GM21723 (cell line): ENCODE measurements around the gene ELMO3.

Experiments
- ATAC-seq: cut with Tn5 transposase; IDR thresholded peaks from one replicate; pipeline ENCODE4 v1.9.1; 2021; ENCODE audit warnings: mild to moderate bottlenecking, moderate library complexity; ENCODE audit not compliant: unreplicated experiment

The ELMO3 gene

GRCh38 chr16:67193536-67193935 lies 5.4 kb upstream of the ELMO3 start:
- ATAC-seq, result no peak

- ATAC-seq, result no peak
Observed at GRCh38 chr16:67194260-67194659, 4.7 kb upstream of the ELMO3 start.

DNA sequence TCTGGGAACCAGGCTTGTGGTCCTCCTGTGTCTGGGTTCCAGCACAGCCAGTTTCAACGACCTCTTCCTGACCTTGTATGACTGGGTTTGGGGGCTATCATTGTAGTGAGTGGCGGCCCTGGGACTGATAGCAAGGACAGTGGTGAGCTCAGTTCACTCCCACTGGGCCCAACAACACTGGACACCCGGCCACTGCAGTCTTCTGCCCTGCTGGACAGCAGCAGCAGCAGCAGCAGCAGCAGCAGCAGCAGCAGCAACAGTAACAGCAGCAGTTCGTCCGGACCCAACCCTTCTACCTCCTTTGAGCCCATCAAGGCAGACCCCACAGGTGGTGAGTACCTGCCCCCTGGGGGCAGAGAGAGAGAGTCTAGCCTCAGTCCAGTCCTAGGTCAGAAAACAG lies 3.3 kb upstream of the ELMO3 start:
- no peak for ATAC-seq

- no peak for ATAC-seq
Observed at GRCh38 chr16:67196881-67197280, 2.0 kb upstream of the ELMO3 start.

DNA sequence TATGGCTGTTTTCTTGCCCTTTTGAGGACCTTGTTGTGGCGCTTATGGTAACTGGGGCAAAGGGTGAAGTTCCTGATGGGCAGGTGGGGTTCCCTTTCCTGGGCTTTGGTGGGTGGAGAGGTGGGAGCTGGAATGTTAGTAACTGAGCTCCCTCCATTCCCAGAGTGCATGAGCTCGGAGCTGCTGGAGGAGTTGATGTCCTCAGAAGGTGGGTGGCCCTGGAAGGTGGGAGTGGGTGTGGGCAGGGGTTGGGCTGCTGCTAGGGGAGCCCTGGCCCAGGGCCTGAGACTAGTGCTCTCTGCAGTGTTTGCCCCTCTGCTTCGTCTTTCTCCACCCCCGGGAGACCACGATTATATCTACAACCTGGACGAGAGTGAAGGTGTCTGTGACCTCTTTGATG lies 1.2 kb upstream of the ELMO3 start:
- no peak for ATAC-seq

GRCh38 chr16:67198238-67198734 lies 645 bp upstream of the ELMO3 start:
- no peak for ATAC-seq

GRCh38 chr16:67199808-67200198 lies 872 bp downstream of the ELMO3 start:
- ATAC-seq, result no peak

- ATAC-seq, result no peak
Observed at GRCh38 chr16:67200491-67200890, 1.6 kb downstream of the ELMO3 start.

DNA sequence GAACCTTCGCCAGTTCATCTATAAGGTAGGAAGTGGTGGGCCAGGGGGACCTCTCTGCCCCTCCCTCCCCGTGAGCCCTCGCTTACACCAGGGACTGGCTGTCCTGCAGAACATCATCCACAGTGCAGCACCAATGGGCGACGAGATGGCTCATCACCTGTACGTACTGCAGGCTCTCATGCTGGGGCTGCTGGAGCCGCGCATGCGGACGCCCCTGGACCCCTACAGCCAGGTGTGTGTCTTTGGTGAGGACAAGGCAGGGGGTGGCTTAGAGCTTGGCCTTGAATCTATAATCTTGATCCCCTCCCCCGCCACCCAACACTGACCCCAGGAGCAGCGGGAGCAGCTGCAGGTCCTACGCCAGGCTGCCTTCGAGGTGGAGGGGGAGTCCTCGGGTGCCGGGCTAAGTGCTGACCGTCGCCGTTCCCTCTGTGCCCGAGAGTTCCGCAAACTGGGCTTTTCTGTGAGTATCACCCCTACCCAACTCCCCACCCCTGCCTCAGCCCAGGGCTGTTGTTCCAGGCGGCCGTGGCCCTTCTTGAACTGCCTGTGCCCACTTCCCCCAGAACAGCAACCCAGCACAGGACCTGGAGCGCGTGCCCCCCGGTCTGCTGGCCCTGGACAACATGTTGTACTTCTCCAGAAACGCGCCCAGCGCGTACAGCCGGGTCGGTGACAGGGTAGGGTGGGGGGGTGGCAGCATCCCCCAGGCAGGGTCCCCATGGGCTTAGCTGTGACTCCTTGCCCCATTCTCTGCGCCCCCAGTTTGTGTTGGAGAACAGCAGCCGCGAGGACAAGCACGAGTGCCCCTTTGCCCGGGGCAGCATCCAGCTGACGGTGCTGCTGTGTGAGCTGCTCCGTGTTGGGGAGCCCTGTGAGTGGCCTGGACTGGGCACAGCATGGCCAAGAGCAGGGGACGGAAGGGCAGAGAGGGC lies 2.7 kb downstream of the ELMO3 start:
- no peak for ATAC-seq

DNA sequence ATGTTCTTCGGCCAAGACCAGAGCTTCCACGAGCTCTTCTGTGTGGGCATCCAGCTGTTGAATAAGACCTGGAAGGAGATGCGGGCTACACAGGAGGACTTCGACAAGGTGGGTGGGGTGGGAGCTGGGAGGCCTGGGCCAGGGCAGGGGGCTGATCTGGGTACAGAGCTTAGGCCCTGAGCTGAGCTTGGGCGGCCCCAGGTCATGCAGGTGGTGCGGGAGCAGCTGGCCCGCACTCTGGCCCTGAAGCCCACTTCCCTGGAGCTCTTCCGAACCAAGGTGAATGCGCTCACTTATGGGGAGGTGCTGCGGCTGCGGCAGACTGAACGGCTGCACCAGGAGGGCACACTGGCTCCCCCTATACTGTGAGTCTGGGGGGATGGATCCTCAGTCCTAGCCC lies 3.5 kb downstream of the ELMO3 start:
- ATAC-seq, result no peak

DNA sequence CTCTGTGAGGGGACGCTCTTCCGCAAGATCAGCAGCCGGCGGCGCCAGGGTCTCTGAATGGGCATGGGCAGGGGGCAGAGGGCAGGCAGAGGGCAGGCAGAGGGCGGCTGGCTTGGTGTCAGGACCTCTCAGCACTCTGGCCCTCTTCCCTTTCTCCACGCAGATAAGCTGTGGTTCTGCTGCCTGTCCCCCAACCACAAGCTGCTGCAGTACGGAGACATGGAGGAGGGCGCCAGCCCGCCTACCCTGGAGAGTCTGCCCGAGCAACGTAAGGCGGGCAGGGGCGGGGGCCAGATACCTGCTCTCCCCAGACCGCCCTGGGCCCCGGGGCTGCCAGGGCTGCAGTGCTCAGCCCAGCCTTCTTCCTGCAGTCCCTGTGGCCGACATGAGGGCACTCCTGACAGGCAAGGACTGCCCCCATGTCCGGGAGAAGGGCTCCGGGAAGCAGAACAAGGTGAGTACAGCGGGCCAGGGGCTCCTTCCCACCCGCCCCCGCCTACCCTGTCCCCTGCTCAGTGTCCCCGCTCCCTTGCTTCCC lies 4.1 kb downstream of the ELMO3 start:
- no peak for ATAC-seq

DNA sequence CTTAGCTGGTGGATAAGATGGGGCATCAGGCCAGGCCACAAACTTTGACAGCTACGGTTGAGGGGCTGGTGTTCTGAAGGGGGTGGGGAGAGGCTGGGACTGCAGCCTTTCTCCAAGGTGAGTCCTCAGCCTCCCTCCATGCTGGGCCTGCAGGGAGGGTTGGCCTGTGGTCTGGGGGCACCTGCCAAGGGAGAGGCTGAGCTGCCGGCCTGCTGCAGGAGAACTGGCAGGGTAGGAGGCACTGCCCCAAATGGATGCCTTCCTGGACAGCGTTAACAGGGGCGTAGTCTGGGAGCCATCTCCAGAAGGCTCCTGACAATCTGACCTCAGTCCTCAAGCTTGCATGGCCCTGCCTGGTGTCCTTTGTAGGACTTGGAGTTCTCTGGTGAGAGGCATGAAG lies 5.1 kb downstream of the ELMO3 start:
- ATAC-seq, result no peak

- no peak for ATAC-seq
Observed at GRCh38 chr16:67206129-67206837, 7.4 kb downstream of the ELMO3 start.

- ATAC-seq, result no peak
Observed at GRCh38 chr16:67206838-67207248, 7.9 kb downstream of the ELMO3 start.

DNA sequence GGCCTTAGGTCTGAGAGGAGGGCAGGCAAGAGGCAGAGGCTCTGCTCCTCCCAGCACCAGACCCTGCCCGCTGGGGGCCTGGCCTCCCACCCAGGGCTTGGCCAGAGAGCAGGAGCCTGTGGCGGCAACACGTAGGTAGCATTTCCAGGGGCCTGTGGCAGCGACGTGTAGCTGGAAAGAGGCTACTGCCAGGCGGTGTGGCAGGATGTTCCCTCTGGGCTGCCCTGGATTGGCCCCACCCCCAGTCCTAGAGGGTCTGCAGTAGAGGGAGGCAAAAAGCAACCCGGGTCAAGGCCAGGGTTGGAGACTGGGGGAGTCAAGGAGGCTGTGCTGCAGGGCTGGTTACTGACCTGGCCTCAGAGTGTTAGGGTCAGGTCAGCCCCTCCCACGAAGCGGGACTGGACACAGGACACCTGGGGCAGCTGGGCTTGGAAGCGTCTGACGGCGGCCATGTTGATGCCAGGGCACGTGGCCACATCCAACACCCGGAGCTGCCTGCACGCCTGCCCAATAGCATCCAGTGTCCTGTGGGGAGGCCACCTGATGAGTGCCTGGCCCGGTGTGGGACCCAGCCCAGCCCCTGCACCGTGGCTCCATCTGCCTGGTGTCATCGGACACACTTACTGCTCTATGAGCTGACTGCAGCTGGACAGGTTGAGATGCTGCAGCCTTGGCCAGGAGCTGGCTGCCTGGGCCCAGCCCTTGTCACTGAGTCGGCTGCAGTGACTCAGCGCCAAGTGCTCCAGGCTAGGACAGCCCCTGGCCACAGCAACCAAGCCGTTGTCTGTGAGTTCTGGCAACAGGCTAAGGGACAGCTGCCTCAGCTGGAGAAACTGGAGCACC lies 8.5 kb downstream of the ELMO3 start:
- no peak for ATAC-seq

- ATAC-seq, result no peak
Observed at GRCh38 chr16:67208154-67208896, 9.4 kb downstream of the ELMO3 start.

- ATAC-seq, result no peak
Observed at GRCh38 chr16:67209565-67209964, 10.6 kb downstream of the ELMO3 start.

DNA sequence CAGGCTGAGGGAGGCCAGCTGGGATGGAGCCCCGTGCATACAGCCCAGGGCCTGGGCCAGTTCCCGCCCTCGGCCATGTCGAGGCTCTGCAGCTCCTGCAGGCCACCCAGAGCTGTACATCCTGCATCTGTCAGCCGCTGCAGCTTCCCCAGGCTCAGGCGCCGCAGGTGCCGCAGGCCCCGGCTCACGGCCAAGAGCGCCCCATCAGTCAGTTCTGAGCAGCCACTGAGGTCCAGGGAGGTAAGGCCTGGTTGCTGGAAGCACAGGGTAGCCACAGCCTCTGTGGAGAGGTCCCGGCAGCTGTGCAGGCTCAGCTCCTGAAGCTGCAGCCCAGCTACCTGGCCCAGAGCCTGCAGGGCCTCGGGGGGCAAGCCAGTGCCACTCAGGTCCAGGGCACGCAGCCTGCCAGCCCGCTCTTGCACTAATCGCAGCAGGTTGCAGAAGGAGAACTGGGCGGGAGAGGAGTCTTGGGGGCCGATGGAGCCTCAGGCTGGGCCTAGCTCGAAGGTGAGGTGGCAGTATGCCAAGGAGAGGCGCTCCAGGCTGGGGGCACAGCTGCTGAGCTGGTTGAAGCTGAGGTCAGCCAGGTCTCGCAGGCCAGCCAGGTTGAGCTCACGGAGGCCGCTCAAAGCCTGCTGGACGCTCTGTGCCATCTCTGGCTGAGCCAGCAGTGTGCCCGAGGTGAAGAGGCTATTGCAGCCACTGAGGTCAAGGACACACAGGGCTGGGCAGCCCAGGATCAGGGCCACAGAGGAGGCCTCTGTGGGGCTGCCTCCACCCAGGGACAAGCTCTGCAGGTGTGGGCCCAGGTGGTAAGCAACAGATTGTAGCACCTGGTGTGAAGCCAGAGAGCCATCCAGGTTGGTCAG lies 11.4 kb downstream of the ELMO3 start:
- ATAC-seq, result no peak

DNA sequence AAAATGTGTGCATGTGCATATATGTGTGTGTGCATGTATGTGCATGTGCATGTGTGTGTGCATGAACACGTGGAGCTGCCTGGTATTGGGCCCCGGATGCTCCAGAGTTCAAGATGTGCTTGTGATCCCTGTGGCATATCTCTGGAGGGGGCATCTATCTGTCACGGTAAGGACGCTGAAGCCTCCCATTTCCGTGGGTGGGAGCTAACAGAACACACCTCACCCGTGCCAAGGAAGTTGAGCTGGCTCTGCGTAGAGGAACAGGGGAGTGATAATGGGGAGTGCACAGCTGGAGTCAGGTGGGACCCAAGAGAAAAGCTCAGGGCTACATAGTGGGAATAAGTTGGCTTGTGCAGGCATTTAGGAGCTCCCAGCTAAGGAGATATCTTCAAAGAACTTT lies 12.7 kb downstream of the ELMO3 start:
- no peak for ATAC-seq
